Adrenal gland (tissue), 5 donors: Measurements from ENCODE around the gene RPS2.

Experiments
- POLR2A ChIP-seq, 2 donors: fragments of 450-650 bp; IDR thresholded peaks; one replicate each; pipeline ENCODE4 v1.6.1; 2017; ENCODE audit warnings: antibody characterized with exemption in 2 of 2, mild to moderate bottlenecking in 2 of 2, moderate library complexity in 1 of 2
- TF ChIP-seq, protein P1 (sequence below), 6 experiments: fragments of 450-650 bp in 4 of 6; fragments of 200-600 bp in 2 of 6; sonication (generic) in 1 of 6; IDR thresholded peaks; 1 replicate in 5 of 6; 2 replicates in 1 of 6; pipeline versions ENCODE4 v1.5.1 to v1.8.0; 2016 to 2021; ENCODE audit warnings: antibody characterized with exemption in 6 of 6, mild to moderate bottlenecking in 2 of 6, moderate library complexity in 1 of 6
- donor health status: DM: no; HTN: no; CAD: no.

DNA sequence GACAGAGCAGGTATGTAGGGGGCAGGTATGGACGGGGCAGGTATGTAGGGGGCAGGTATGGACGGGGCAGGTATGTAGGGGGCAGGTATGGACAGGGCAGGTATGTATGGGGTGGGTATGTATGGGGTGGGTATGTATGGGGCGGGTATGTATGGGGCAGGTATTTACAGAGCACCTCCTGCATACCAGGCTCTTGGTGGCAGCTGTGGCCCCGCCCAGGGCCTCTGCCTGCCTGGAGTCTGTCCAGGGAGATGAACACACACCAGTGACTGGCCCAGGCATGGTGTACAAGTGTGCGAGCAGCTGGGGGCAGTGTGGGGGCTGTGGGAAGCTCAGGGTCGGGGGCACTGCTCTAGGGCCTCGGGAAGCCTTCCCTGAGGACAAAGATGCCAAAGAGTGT, 14.6 kb downstream of the RPS2 start:
- TF ChIP-seq, protein P1, sequence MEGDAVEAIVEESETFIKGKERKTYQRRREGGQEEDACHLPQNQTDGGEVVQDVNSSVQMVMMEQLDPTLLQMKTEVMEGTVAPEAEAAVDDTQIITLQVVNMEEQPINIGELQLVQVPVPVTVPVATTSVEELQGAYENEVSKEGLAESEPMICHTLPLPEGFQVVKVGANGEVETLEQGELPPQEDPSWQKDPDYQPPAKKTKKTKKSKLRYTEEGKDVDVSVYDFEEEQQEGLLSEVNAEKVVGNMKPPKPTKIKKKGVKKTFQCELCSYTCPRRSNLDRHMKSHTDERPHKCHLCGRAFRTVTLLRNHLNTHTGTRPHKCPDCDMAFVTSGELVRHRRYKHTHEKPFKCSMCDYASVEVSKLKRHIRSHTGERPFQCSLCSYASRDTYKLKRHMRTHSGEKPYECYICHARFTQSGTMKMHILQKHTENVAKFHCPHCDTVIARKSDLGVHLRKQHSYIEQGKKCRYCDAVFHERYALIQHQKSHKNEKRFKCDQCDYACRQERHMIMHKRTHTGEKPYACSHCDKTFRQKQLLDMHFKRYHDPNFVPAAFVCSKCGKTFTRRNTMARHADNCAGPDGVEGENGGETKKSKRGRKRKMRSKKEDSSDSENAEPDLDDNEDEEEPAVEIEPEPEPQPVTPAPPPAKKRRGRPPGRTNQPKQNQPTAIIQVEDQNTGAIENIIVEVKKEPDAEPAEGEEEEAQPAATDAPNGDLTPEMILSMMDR (IDR thresholded peaks at IDR 0.05), result no peak
- TF ChIP-seq POLR2A (IDR thresholded peaks at IDR 0.05), result no peak
